Measurements from ENCODE around the gene CORO2A. TPM values are rescaled to one million over a fixed set of nuclear protein-coding genes. Genes with fewer than 3 reads are reported as not detected.

Gene CORO2A
- total and polyA plus RNA-seq, 3 donors from 2014 or later = 28.0 to 50.5 (median 46.3) TPM

- intact Hi-C loops (cut with DNase I; ENCODE audit: low total_unique reads) = no loop called here
- TF ChIP-seq POLR2A (IDR thresholded peaks at IDR 0.05) = no peak
- no peak for TF ChIP-seq CTCF (IDR thresholded peaks at IDR 0.05)
- 93 to 94% methylated on average over 6 of the region's 6 CpGs for WGBS, 2 donors
- Histone ChIP-seq H3K36me3 (ENCODE audit: low read depth, missing control alignments) (no peaks in the 10 kb centered on the region), H3K4me3 (no peak overlapping the region), H3K27me3 (no peaks in the 10 kb centered on the region), H3K9me3 (no peaks in the 10 kb centered on the region), H3K4me1 (no peaks in the 10 kb centered on the region), H3K27ac (no peak overlapping the region)
- DNase-seq = no peak
These were observed 37.9 kb upstream of the CORO2A start for GRCh38 chr9:98230304-98230703.

GRCh38 chr9:98229620-98230019, 37.2 kb upstream of the CORO2A start:
- TF ChIP-seq CTCF (IDR thresholded peaks at IDR 0.05) = no peak
- TF ChIP-seq POLR2A (IDR thresholded peaks at IDR 0.05) = no peak
- intact Hi-C loops (cut with DNase I; ENCODE audit: low total_unique reads) = no loop called here
- WGBS, 2 donors = 88 to 92% methylated on average over 3 of the region's 3 CpGs
- Histone ChIP-seq H3K27ac (no peak overlapping the region), H3K4me1 (no peaks in the 10 kb centered on the region), H3K4me3 (no peak overlapping the region), H3K9me3 (no peaks in the 10 kb centered on the region), H3K27me3 (no peaks in the 10 kb centered on the region), H3K36me3 (ENCODE audit: low read depth, missing control alignments) (no peaks in the 10 kb centered on the region)
- DNase-seq = no peak

- no peak for DNase-seq
- Histone ChIP-seq H3K27me3 (no peaks in the 10 kb centered on the region), H3K4me1 (no peaks in the 10 kb centered on the region), H3K36me3 (ENCODE audit: low read depth, missing control alignments) (no peaks in the 10 kb centered on the region), H3K9me3 (no peaks in the 10 kb centered on the region), H3K4me3 (no peak overlapping the region), H3K27ac (no peak overlapping the region)
- no peak for TF ChIP-seq POLR2A (IDR thresholded peaks at IDR 0.05)
- WGBS, 2 donors = 81 to 85% methylated on average over 4 of the region's 4 CpGs
- intact Hi-C loops (cut with DNase I; ENCODE audit: low total_unique reads) = no loop called here
These were observed 36.6 kb upstream of the CORO2A start for GRCh38 chr9:98229090-98229395.

- TF ChIP-seq POLR2A (IDR thresholded peaks at IDR 0.05) (no peak), CTCF (IDR thresholded peaks at IDR 0.05) (no peak)
- 82 to 84% methylated on average over 8 to 10 of the region's 10 CpGs for WGBS, 2 donors
- Histone ChIP-seq H3K27ac (no peak overlapping the region), H3K27me3 (no peaks in the 10 kb centered on the region), H3K4me1 (no peaks in the 10 kb centered on the region), H3K36me3 (ENCODE audit: low read depth, missing control alignments) (no peaks in the 10 kb centered on the region), H3K9me3 (no peaks in the 10 kb centered on the region), H3K4me3 (no peak overlapping the region)
- intact Hi-C loops (cut with DNase I; ENCODE audit: low total_unique reads) = no loop called here
- no peak for DNase-seq
These were observed 36.1 kb upstream of the CORO2A start for GRCh38 chr9:98228392-98229089.

- WGBS, 2 donors = 92 to 94% methylated on average over 7 of the region's 7 CpGs
- no peak for DNase-seq
These were observed 35.4 kb upstream of the CORO2A start for GRCh38 chr9:98227883-98228282.

More at GRCh38 chr9:98227883-98228282, 35.4 kb upstream of the CORO2A start:
- Histone ChIP-seq H3K27me3 (no peaks in the 10 kb centered on the region), H3K27ac (no peak overlapping the region), H3K36me3 (ENCODE audit: low read depth, missing control alignments) (no peaks in the 10 kb centered on the region), H3K4me3 (no peak overlapping the region), H3K9me3 (no peaks in the 10 kb centered on the region), H3K4me1 (no peaks in the 10 kb centered on the region)
- TF ChIP-seq CTCF (IDR thresholded peaks at IDR 0.05) (no peak), POLR2A (IDR thresholded peaks at IDR 0.05) (no peak)
- intact Hi-C loops (cut with DNase I; ENCODE audit: low total_unique reads) = no loop called here
